HL-60 (cell line): Measurements from ENCODE around the gene SORBS2.

Source experiments
- DNase-seq, 2 experiments: peaks; one replicate each; pipeline ENCODE4 v3.0.0-alpha.2; 2010 to 2020; ENCODE audit warnings: low read depth in 1 of 2, low spot score in 1 of 2
- H3K27ac ChIP-seq: fragments of 250-450 bp; sonication (Bioruptor Pico); replicated peaks from 2 replicates; pipeline ENCODE4 v1.5.1; 2020; ENCODE audit warnings: mild to moderate bottlenecking, moderate library complexity
- H3K27me3 ChIP-seq: fragments of 250-450 bp; sonication (Bioruptor Pico); 2 replicates; pipeline ENCODE4 v1.5.1; 2021; ENCODE audit warnings: mild to moderate bottlenecking, moderate library complexity; ENCODE audit not compliant: insufficient read depth, poor library complexity, severe bottlenecking
- H3K4me3 ChIP-seq: replicated peaks from 2 replicates; pipeline ENCODE4 v1.5.1; 2011; ENCODE audit warnings: mild to moderate bottlenecking, control low read depth, low read length; ENCODE audit not compliant: insufficient read depth
- CTCF ChIP-seq: IDR thresholded peaks from one replicate; pipeline ENCODE4 v1.5.1; 2011; ENCODE audit warnings: low read length, control low read depth, inconsistent platforms; ENCODE audit not compliant: insufficient read depth
- GABPA ChIP-seq: IDR thresholded peaks from 2 replicates; pipeline ENCODE4 v1.6.1; 2012; ENCODE audit warnings: low read depth
- POLR2AphosphoS5 ChIP-seq: IDR thresholded peaks from 2 replicates; pipeline ENCODE4 v1.6.1; 2012; ENCODE audit warnings: low read depth
- REST ChIP-seq: IDR thresholded peaks from 2 replicates; pipeline ENCODE4 v1.6.1; 2012; ENCODE audit warnings: low read depth; ENCODE audit not compliant: insufficient replicate concordance
- SPI1 ChIP-seq: IDR thresholded peaks from 2 replicates; pipeline ENCODE4 v1.6.1; 2012; ENCODE audit warnings: low read depth, mild to moderate bottlenecking, borderline replicate concordance

The SORBS2 gene

GRCh38 chr4:185683896-185684295, 128.1 kb downstream of the SORBS2 start:
- TF ChIP-seq REST (no peak), CTCF (no peak), GABPA (no peak), POLR2AphosphoS5 (no peak), SPI1 (no peak)
- Histone ChIP-seq H3K27me3 (no peaks in the 10 kb centered on the region), H3K4me3 (no peak overlapping the region), H3K27ac (no peak overlapping the region)
- DNase-seq, result no peak

GRCh38 chr4:185683222-185683621, 128.8 kb downstream of the SORBS2 start:
- no peak overlapping the region for H3K27ac ChIP-seq
- no peak for DNase-seq
- no peaks in the 10 kb centered on the region for H3K27me3 ChIP-seq
- TF ChIP-seq REST (no peak), SPI1 (no peak), POLR2AphosphoS5 (no peak), GABPA (no peak), CTCF (no peak)
- no peak overlapping the region for H3K4me3 ChIP-seq

DNA sequence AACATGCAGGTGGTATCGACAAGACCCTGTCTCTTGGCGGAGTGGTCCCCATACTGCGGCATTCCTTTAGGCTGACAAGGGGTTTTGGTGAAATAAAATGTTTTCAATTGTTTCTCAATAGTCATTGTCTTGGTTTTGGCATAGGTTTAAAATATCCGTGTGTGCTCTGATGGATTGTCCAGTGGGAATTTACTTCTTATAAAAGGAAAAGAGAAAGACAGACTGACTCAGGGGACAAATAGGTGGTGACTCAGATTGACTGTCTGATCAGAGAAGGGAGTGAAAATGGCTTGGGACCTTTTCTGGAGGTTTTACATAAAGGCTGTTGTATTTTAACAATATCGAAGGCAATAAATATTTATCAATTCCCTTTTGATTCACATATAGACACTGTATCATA, 129.8 kb downstream of the SORBS2 start:
- no peak overlapping the region for H3K4me3 ChIP-seq
- TF ChIP-seq POLR2AphosphoS5, result no peak
- no peak for TF ChIP-seq GABPA
- no peak for TF ChIP-seq CTCF
- no peak for TF ChIP-seq SPI1
- TF ChIP-seq REST, result no peak
- H3K27ac ChIP-seq, result no peak overlapping the region
- DNase-seq, result no peak
- no peaks in the 10 kb centered on the region for H3K27me3 ChIP-seq
